Body of pancreas (tissue), 4 donors: ENCODE data around the gene RHBDD3.

Experiments used
- CTCF ChIP-seq, 7 experiments: fragments of 450-650 bp in 4 of 7; fragments of 200-600 bp in 3 of 7; sonication (generic) in 3 of 7; IDR thresholded peaks; one replicate each; pipeline ENCODE4 v1.5.1; 2016 to 2019; ENCODE audit warnings: antibody characterized with exemption in 7 of 7
- POLR2A ChIP-seq, 3 donors: fragments of 450-650 bp; IDR thresholded peaks; one replicate each; pipeline ENCODE4 v1.6.1; 2016; ENCODE audit warnings: antibody characterized with exemption in 3 of 3, mild to moderate bottlenecking in 2 of 3

- TF ChIP-seq CTCF (IDR thresholded peaks at IDR 0.05) (no peak), POLR2A (IDR thresholded peaks at IDR 0.05) (peak in 1 of 3 donors; percentile 32)
Measured at GRCh38 chr22:29277927-29278326, 10.1 kb upstream of the RHBDD3 start.
